ENCODE results near the gene ZW10. TPM values are rescaled to one million over a fixed set of nuclear protein-coding genes. Genes with fewer than 3 reads are reported as not detected.

Gene ZW10
- total RNA-seq, 4 donors from 2014 or later = 5.6 to 11.9 (median 8.6) TPM

GRCh38 chr11:113701491-113701890 is 72.0 kb downstream of the ZW10 start:
- Histone ChIP-seq H3K4me1 (no peaks in the 10 kb centered on the region), H3K36me3 (no peaks in the 10 kb centered on the region), H3K27ac (no peak overlapping the region), H3K4me3 (no peak overlapping the region), H3K9me3 (no peaks in the 10 kb centered on the region), H3K27me3 (no peaks in the 10 kb centered on the region)
- intact Hi-C loops (cut with DNase I; ENCODE audit: low total_unique reads) (no loop called here), in situ Hi-C loops (cut with MboI; ENCODE audit: low pct_ligation_motif_present in 1 of 4, low pct_unique_long_range_greater_than_20kb in 1 of 4, low sequenced_read_pairs in 3 of 4) (no loop called here)
- DNase-seq = no peak
- WGBS, 2 donors (ENCODE audit: low coverage in 1 of 2) = 95% methylated on average over 1 of the region's 1 CpG; no CpG with 5 or more reads in 1 of the 2 donors
- TF ChIP-seq POLR2A (IDR thresholded peaks at IDR 0.05) (no peak), CTCF (IDR thresholded peaks at IDR 0.05) (no peak), POLR2AphosphoS5 (IDR thresholded peaks at IDR 0.05) (no peak), EP300 (IDR thresholded peaks at IDR 0.05; ENCODE audit: low read depth) (no peak)

- Histone ChIP-seq H3K9me3 (no peaks in the 10 kb centered on the region), H3K4me3 (no peak overlapping the region), H3K36me3 (no peaks in the 10 kb centered on the region), H3K27me3 (no peaks in the 10 kb centered on the region), H3K27ac (no peak overlapping the region), H3K4me1 (no peaks in the 10 kb centered on the region)
- TF ChIP-seq CTCF (IDR thresholded peaks at IDR 0.05) (no peak), POLR2A (IDR thresholded peaks at IDR 0.05) (no peak), POLR2AphosphoS5 (IDR thresholded peaks at IDR 0.05) (no peak), EP300 (IDR thresholded peaks at IDR 0.05; ENCODE audit: low read depth) (no peak)
- DNase-seq = no peak
- intact Hi-C loops (cut with DNase I; ENCODE audit: low total_unique reads) (no loop called here), in situ Hi-C loops (cut with MboI; ENCODE audit: low pct_ligation_motif_present in 1 of 4, low pct_unique_long_range_greater_than_20kb in 1 of 4, low sequenced_read_pairs in 3 of 4) (no loop called here)
- 94% methylated on average over 3 of the region's 3 CpGs; no CpG with 5 or more reads in 1 of the 2 donors for WGBS, 2 donors (ENCODE audit: low coverage in 1 of 2)
Observed at GRCh38 chr11:113698515-113698914, 75.0 kb downstream of the ZW10 start.

GRCh38 chr11:113697756-113698407 is 75.6 kb downstream of the ZW10 start:
- intact Hi-C loops (cut with DNase I; ENCODE audit: low total_unique reads) = no loop called here
- in situ Hi-C loops (cut with MboI; ENCODE audit: low pct_ligation_motif_present in 1 of 4, low pct_unique_long_range_greater_than_20kb in 1 of 4, low sequenced_read_pairs in 3 of 4) = no loop called here
- Histone ChIP-seq H3K9me3 (no peaks in the 10 kb centered on the region), H3K27ac (no peak overlapping the region), H3K27me3 (no peaks in the 10 kb centered on the region), H3K4me1 (no peaks in the 10 kb centered on the region), H3K4me3 (no peak overlapping the region), H3K36me3 (no peaks in the 10 kb centered on the region)
- TF ChIP-seq POLR2A (IDR thresholded peaks at IDR 0.05) (no peak), EP300 (IDR thresholded peaks at IDR 0.05; ENCODE audit: low read depth) (no peak), CTCF (IDR thresholded peaks at IDR 0.05) (no peak), POLR2AphosphoS5 (IDR thresholded peaks at IDR 0.05) (no peak)
- WGBS, 2 donors (ENCODE audit: low coverage in 1 of 2) = 71 to 77% methylated on average over 5 to 7 of the region's 7 CpGs
- no peak for DNase-seq

GRCh38 chr11:113697111-113697510 is 76.4 kb downstream of the ZW10 start:
- TF ChIP-seq POLR2A (IDR thresholded peaks at IDR 0.05) (no peak), POLR2AphosphoS5 (IDR thresholded peaks at IDR 0.05) (no peak), CTCF (IDR thresholded peaks at IDR 0.05) (no peak), EP300 (IDR thresholded peaks at IDR 0.05; ENCODE audit: low read depth) (no peak)
- no peaks in the 10 kb centered on the region for H3K9me3 ChIP-seq
- H3K4me1 ChIP-seq = no peaks in the 10 kb centered on the region
- intact Hi-C loops (cut with DNase I; ENCODE audit: low total_unique reads) = no loop called here
- WGBS, 2 donors (ENCODE audit: low coverage in 1 of 2) = 91% methylated on average over 5 of the region's 5 CpGs; no CpG with 5 or more reads in 1 of the 2 donors
- DNase-seq = no peak
- no peaks in the 10 kb centered on the region for H3K27me3 ChIP-seq
- H3K4me3 ChIP-seq = no peak overlapping the region
- H3K36me3 ChIP-seq = no peaks in the 10 kb centered on the region
- in situ Hi-C loops (cut with MboI; ENCODE audit: low pct_ligation_motif_present in 1 of 4, low pct_unique_long_range_greater_than_20kb in 1 of 4, low sequenced_read_pairs in 3 of 4) = no loop called here
- no peak overlapping the region for H3K27ac ChIP-seq

All from transverse colon (tissue), 4 donors.